PC-3 (cell line): Measurements from ENCODE around the gene CCDC183.
"Not testable (repeated sequence)": the region's sequence is repeated elsewhere in the genome, so short reads cannot be mapped to it uniquely, and the experiment has no call there.

ENCODE experiments used
- CTCF ChIP-seq: fragments of 300-600 bp; sonication (generic); conservative IDR thresholded peaks from 2 replicates; pipeline ENCODE4 v1.5.1; 2017; ENCODE audit warnings: antibody characterized with exemption, low read depth, mild to moderate bottlenecking, low read length
- EZH2 ChIP-seq: fragments of 300-600 bp; sonication (generic); IDR thresholded peaks from one replicate; pipeline ENCODE4 v1.6.1; 2017; ENCODE audit warnings: antibody characterized with exemption, mild to moderate bottlenecking, low read length; ENCODE audit not compliant: unreplicated experiment
- EZH2phosphoT487 ChIP-seq: fragments of 300-600 bp; sonication (generic); IDR thresholded peaks from 2 replicates; pipeline ENCODE4 v1.6.1; 2018; ENCODE audit warnings: mild to moderate bottlenecking, antibody characterized with exemption, low read length, borderline replicate concordance

DNA sequence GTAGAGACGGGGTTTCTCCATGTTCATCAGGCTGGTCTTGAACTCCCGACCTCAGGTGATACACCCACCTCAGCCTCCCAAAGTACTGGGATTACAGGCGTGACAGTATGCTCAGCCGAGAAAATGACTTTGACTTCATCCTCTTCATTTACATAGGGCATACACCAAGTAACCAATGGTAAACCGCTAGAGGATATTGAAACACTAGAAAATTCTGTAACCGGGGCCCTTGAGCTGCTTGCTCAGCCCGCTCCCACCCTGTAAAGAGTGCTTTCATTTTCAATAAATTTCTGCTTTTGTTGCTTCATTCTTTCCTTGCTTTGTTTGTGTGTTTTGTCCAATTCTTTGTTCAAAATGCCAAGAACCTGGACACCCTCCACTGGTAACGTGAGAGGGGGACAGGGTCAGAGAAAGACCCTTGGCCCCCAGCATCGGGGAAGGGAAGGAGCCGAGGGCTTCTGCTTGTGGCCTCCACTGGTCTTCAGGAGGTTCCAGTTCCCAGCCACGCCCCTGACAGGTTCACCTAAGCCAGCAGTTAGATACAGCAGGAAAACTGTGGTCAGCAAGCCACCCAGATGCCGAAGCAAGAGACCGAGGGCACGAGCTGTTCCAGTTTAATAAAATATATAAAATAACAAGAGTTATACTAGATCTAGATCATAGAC, 30.3 kb upstream of the CCDC183 start:
- not testable (repeated sequence) for TF ChIP-seq EZH2, EZH2phosphoT487, CTCF
